Keratinocyte (primary cell): ENCODE results near the gene RNF19B. TPM values are rescaled to one million over a fixed set of nuclear protein-coding genes. Genes with fewer than 3 reads are reported as not detected.

Source experiments
- DNase-seq: peaks from one replicate; pipeline ENCODE4 v3.0.0-alpha.2; 2011; ENCODE audit warnings: low read depth, missing footprints, low spot score
- FAIRE-seq: peaks from 2 replicates; lab custom pipeline; 2011; peaks lifted over from hg19 to GRCh38; lab: Jason Lieb, UNC
- H2AFZ ChIP-seq: 2 replicates; pipeline ENCODE4 v1.6.0; 2012; ENCODE audit warnings: low read length, control low read depth, inconsistent platforms; ENCODE audit not compliant: control insufficient read depth
- H3K27ac ChIP-seq: 2 replicates; pipeline ENCODE4 v1.5.1; 2011; ENCODE audit warnings: low read length; ENCODE audit not compliant: control insufficient read depth, insufficient read depth
- H3K27me3 ChIP-seq: 3 replicates; pipeline ENCODE4 v1.6.0; 2011; ENCODE audit warnings: low read length; ENCODE audit not compliant: control insufficient read depth, insufficient read depth; ENCODE audit errors: extremely low read depth
- H3K36me3 ChIP-seq, 2 experiments: 2 replicates in 1 of 2; 3 replicates in 1 of 2; pipeline ENCODE4 v1.5.1; 2011; ENCODE audit warnings: low read length in 2 of 2, mild to moderate bottlenecking in 1 of 2; ENCODE audit not compliant: control insufficient read depth in 2 of 2, insufficient read depth in 2 of 2; ENCODE audit errors: extremely low read depth in 1 of 2
- H3K4me1 ChIP-seq: 3 replicates; pipeline ENCODE4 v1.5.1; 2011; ENCODE audit warnings: low read length; ENCODE audit not compliant: control insufficient read depth, insufficient read depth; ENCODE audit errors: extremely low read depth
- H3K4me2 ChIP-seq: 3 replicates; pipeline ENCODE4 v1.6.0; 2011; ENCODE audit warnings: low read depth, low read length; ENCODE audit not compliant: control insufficient read depth, insufficient read depth; ENCODE audit errors: extremely low read depth
- H3K4me3 ChIP-seq, 3 experiments: fragments of 200-600 bp in 1 of 3; sonication (generic) in 1 of 3; 2 replicates in 2 of 3; 3 replicates in 1 of 3; pipeline ENCODE4 v1.5.1; 2011 to 2016; ENCODE audit warnings: low read length in 3 of 3, mild to moderate bottlenecking in 3 of 3, control low read depth in 2 of 3, inconsistent platforms in 1 of 3, low read depth in 1 of 3, mixed read lengths in 1 of 3, mixed run types in 1 of 3, moderate library complexity in 1 of 3; ENCODE audit not compliant: control insufficient read depth in 2 of 3, insufficient read depth in 2 of 3; ENCODE audit errors: extremely low read depth in 1 of 3
- H3K79me2 ChIP-seq: 2 replicates; pipeline ENCODE4 v1.6.0; 2012; ENCODE audit warnings: low read length; ENCODE audit not compliant: control insufficient read depth, insufficient read depth
- H3K9ac ChIP-seq: 3 replicates; pipeline ENCODE4 v1.6.0; 2011; ENCODE audit warnings: low read length; ENCODE audit not compliant: control insufficient read depth, insufficient read depth; ENCODE audit errors: extremely low read depth
- H3K9me1 ChIP-seq: 3 replicates; pipeline ENCODE4 v1.6.0; 2011; ENCODE audit warnings: low read length; ENCODE audit not compliant: control insufficient read depth, insufficient read depth; ENCODE audit errors: extremely low read depth
- H3K9me3 ChIP-seq: 2 replicates; pipeline ENCODE4 v1.5.1; 2012; ENCODE audit warnings: low read depth, low read length; ENCODE audit not compliant: control insufficient read depth
- H4K20me1 ChIP-seq: 3 replicates; pipeline ENCODE4 v1.6.0; 2011; ENCODE audit warnings: low read length; ENCODE audit not compliant: control insufficient read depth, insufficient read depth; ENCODE audit errors: extremely low read depth
- CTCF ChIP-seq, 3 experiments: IDR thresholded peaks in 1 of 3; conservative IDR thresholded peaks in 1 of 3; optimal IDR thresholded peaks in 1 of 3; 2 replicates in 2 of 3; 3 replicates in 1 of 3; pipeline versions ENCODE3 to v1.5.1; 2011; ENCODE audit warnings: low read length in 3 of 3, mild to moderate bottlenecking in 3 of 3, moderate library complexity in 2 of 3, control low read depth in 1 of 3, inconsistent platforms in 1 of 3; ENCODE audit not compliant: insufficient read depth in 2 of 3; ENCODE audit errors: extremely low read depth in 1 of 3
- EZH2 ChIP-seq: IDR thresholded peaks from one replicate; pipeline ENCODE4 v1.6.1; 2012; ENCODE audit warnings: inconsistent platforms, mild to moderate bottlenecking, low read length, moderate library complexity
- dilution Hi-C: fragments of 300-500 bp; cut with MboI; formaldehyde crosslinking; loops from one replicate; pipeline ENCODE4 v1.7.0; 2020; ENCODE audit warnings: low sequenced_read_pairs; ENCODE audit not compliant: extremely low pct_ligation_motif_present
- polyA plus RNA-seq, 5 experiments: library from polyadenylated mRNA; depleted of rRNA in 3 of 5; stranded (reverse) in 3 of 5; stranded (forward) in 1 of 5; unstranded in 1 of 5; fragments of >200 nt; gene quantifications; 1 replicate in 1 of 5; 2 replicates in 3 of 5; 3 replicates in 1 of 5; pipeline versions ENCODE4 v1.2.1 to v1.2.3, GENCODE V29; 2011 to 2012; ENCODE audit warnings: missing spikeins in 2 of 5, low read depth in 1 of 5, low replicate concordance in 1 of 5

The RNF19B gene
- polyA plus RNA-seq, 1 donor (not counting 4 experiments of a cell fraction or from before 2014, with no cell fraction given), result 33.5 TPM

GRCh38 chr1:32984455-32985171 lies 20.0 kb upstream of the RNF19B start:
- Histone ChIP-seq H3K4me2 (no peak overlapping the region), H3K27me3 (no peaks in the 10 kb centered on the region), H2AFZ (no peak overlapping the region), H3K4me3 (no peak overlapping the region), H3K9me3 (no peaks in the 10 kb centered on the region), H3K4me1 (peaks cover 37% of the 10 kb centered on the region), H3K27ac (no peak overlapping the region), H3K9me1 (no peaks in the 10 kb centered on the region), H3K79me2 (no peaks in the 10 kb centered on the region), H4K20me1 (no peaks in the 10 kb centered on the region), H3K36me3 (no peaks in the 10 kb centered on the region), H3K9ac (peak overlapping the region; percentile 4)
- no peak for TF ChIP-seq CTCF (optimal IDR thresholded peaks at IDR 0.05 in 1 of 3, IDR thresholded peaks at IDR 0.05 in 1 of 3, conservative IDR thresholded peaks at IDR 0.05 in 1 of 3; ENCODE audit: extremely low read depth in 1 of 3, insufficient read depth in 2 of 3, low read length in 3 of 3)
- TF ChIP-seq EZH2, result no peak
- FAIRE-seq, result no peak
- no peak for DNase-seq
- dilution Hi-C loops, result no loop called here

- Histone ChIP-seq H3K4me2 (no peak overlapping the region), H3K27ac (no peak overlapping the region), H2AFZ (no peak overlapping the region), H3K9me1 (no peaks in the 10 kb centered on the region), H4K20me1 (no peaks in the 10 kb centered on the region), H3K9me3 (no peaks in the 10 kb centered on the region), H3K9ac (peak overlapping the region; percentile 4), H3K36me3 (no peaks in the 10 kb centered on the region), H3K4me1 (peaks cover 32% of the 10 kb centered on the region), H3K4me3 (no peak overlapping the region), H3K79me2 (no peaks in the 10 kb centered on the region), H3K27me3 (no peaks in the 10 kb centered on the region)
- dilution Hi-C loops, result no loop called here
- no peak for TF ChIP-seq EZH2
- FAIRE-seq, result no peak
- no peak for DNase-seq
Measured at GRCh38 chr1:32984090-32984454, 19.5 kb upstream of the RNF19B start.

- H3K27ac ChIP-seq, result no peak overlapping the region
- dilution Hi-C loops, result no loop called here
Measured at GRCh38 chr1:32983020-32983419, 18.4 kb upstream of the RNF19B start.

More at GRCh38 chr1:32983020-32983419, 18.4 kb upstream of the RNF19B start:
- Histone ChIP-seq H3K9me3 (no peaks in the 10 kb centered on the region), H3K27me3 (no peaks in the 10 kb centered on the region), H3K4me1 (peaks cover 21% of the 10 kb centered on the region), H3K79me2 (no peaks in the 10 kb centered on the region), H4K20me1 (no peaks in the 10 kb centered on the region), H3K9me1 (no peaks in the 10 kb centered on the region), H3K4me3 (no peak overlapping the region), H3K4me2 (no peak overlapping the region), H3K36me3 (no peaks in the 10 kb centered on the region), H3K9ac (no peak overlapping the region), H2AFZ (no peak overlapping the region)
- FAIRE-seq, result no peak
- TF ChIP-seq EZH2 (no peak), CTCF (optimal IDR thresholded peaks at IDR 0.05 in 1 of 3, IDR thresholded peaks at IDR 0.05 in 1 of 3, conservative IDR thresholded peaks at IDR 0.05 in 1 of 3; ENCODE audit: extremely low read depth in 1 of 3, insufficient read depth in 2 of 3, low read length in 3 of 3) (no peak)
- DNase-seq, result no peak
